ENCODE data around the gene IL17REL. TPM values are rescaled to one million over a fixed set of nuclear protein-coding genes. Genes with fewer than 3 reads are reported as not detected.
A peak's percentile ranks its signal among the peaks of the same experiment; 100 is the strongest.

IL17REL gene
- total RNA-seq, 1 donor from 2014 or later: not detected

- DNase-seq (ENCODE audit: low read depth): peak; percentile 22
- no peak for FAIRE-seq
Observed at GRCh38 chr22:49975543-49976389, 36.8 kb downstream of the IL17REL start.

GRCh38 chr22:49973018-49973961, 39.3 kb downstream of the IL17REL start:
- Histone ChIP-seq H4K20me1 (ENCODE audit: insufficient read depth, low read length) (no peaks in the 10 kb centered on the region), H3K4me3 (ENCODE audit: insufficient read depth, low read depth, low read length) (no peak overlapping the region), H3K79me2 (ENCODE audit: insufficient read depth, low read length) (no peaks in the 10 kb centered on the region), H3K36me3 (ENCODE audit: insufficient read depth, low read length) (no peaks in the 10 kb centered on the region), H2AFZ (ENCODE audit: low read depth, low read length) (no peak overlapping the region), H3K9ac (ENCODE audit: low read length) (no peak overlapping the region), H3K27me3 (ENCODE audit: insufficient read depth, low read length) (no peaks in the 10 kb centered on the region), H3K9me3 (ENCODE audit: insufficient read depth, low read depth, low read length) (no peaks in the 10 kb centered on the region), H3K4me2 (ENCODE audit: low read length) (no peak overlapping the region), H3K4me1 (ENCODE audit: insufficient read depth, low read length) (peaks cover 16% of the 10 kb centered on the region), H3K27ac (ENCODE audit: low read depth, low read length) (no peak overlapping the region)
- FAIRE-seq (no peak), DNase-seq (ENCODE audit: low read depth) (peak; percentile 39)
- H3K27ac Mint-ChIP-seq (ENCODE audit: unreplicated experiment): no peak overlapping the region
- TF ChIP-seq EZH2 (IDR thresholded peaks at IDR 0.05; ENCODE audit: insufficient read depth, low read length) (no peak), CTCF (IDR thresholded peaks at IDR 0.05; ENCODE audit: insufficient read depth, low read depth, low read length) (no peak)
- peaks cover 5% of the 10 kb centered on the region for H3K4me1 Mint-ChIP-seq (ENCODE audit: low read depth, unreplicated experiment)
- H3K27me3 Mint-ChIP-seq (ENCODE audit: low read depth, unreplicated experiment): peaks cover 3% of the 10 kb centered on the region
- H3K4me3 Mint-ChIP-seq (ENCODE audit: unreplicated experiment): no peak overlapping the region
- H3K36me3 Mint-ChIP-seq (ENCODE audit: low read depth, unreplicated experiment): peaks cover 3% of the 10 kb centered on the region
- peaks cover 2% of the 10 kb centered on the region for H3K9me3 Mint-ChIP-seq (ENCODE audit: unreplicated experiment)

More at GRCh38 chr22:49975543-49976389, 36.8 kb downstream of the IL17REL start:
- H3K27me3 Mint-ChIP-seq (ENCODE audit: low read depth, unreplicated experiment): peaks cover 3% of the 10 kb centered on the region
- H3K4me1 ChIP-seq (ENCODE audit: insufficient read depth, low read length): peaks cover 10% of the 10 kb centered on the region
- H3K36me3 ChIP-seq (ENCODE audit: insufficient read depth, low read length): no peaks in the 10 kb centered on the region
- no peak overlapping the region for H3K27ac ChIP-seq (ENCODE audit: low read depth, low read length)
- H3K27ac Mint-ChIP-seq (ENCODE audit: unreplicated experiment): no peak overlapping the region
- no peaks in the 10 kb centered on the region for H4K20me1 ChIP-seq (ENCODE audit: insufficient read depth, low read length)
- peaks cover under 1% of the 10 kb centered on the region for H3K4me1 Mint-ChIP-seq (ENCODE audit: low read depth, unreplicated experiment)
- no peaks in the 10 kb centered on the region for H3K27me3 ChIP-seq (ENCODE audit: insufficient read depth, low read length)
- H3K9ac ChIP-seq (ENCODE audit: low read length): no peak overlapping the region
- TF ChIP-seq EZH2 (IDR thresholded peaks at IDR 0.05; ENCODE audit: insufficient read depth, low read length) (no peak), CTCF (IDR thresholded peaks at IDR 0.05; ENCODE audit: insufficient read depth, low read depth, low read length) (no peak)
- H3K4me3 Mint-ChIP-seq (ENCODE audit: unreplicated experiment): no peak overlapping the region
- peaks cover 14% of the 10 kb centered on the region for H3K9me3 Mint-ChIP-seq (ENCODE audit: unreplicated experiment)
- peaks cover under 1% of the 10 kb centered on the region for H3K36me3 Mint-ChIP-seq (ENCODE audit: low read depth, unreplicated experiment)
- H3K9me3 ChIP-seq (ENCODE audit: insufficient read depth, low read depth, low read length): peaks cover 3% of the 10 kb centered on the region
- no peak overlapping the region for H3K4me2 ChIP-seq (ENCODE audit: low read length)
- no peaks in the 10 kb centered on the region for H3K79me2 ChIP-seq (ENCODE audit: insufficient read depth, low read length)
- no peak overlapping the region for H2AFZ ChIP-seq (ENCODE audit: low read depth, low read length)
- no peak overlapping the region for H3K4me3 ChIP-seq (ENCODE audit: insufficient read depth, low read depth, low read length)
